GM19452 (cell line): Measurements from ENCODE around the gene PKN3.
A peak's percentile ranks its signal among the peaks of the same experiment; 100 is the strongest.

ENCODE experiments used
- ATAC-seq: cut with Tn5 transposase; IDR thresholded peaks from one replicate; pipeline ENCODE4 v1.9.1; 2021; ENCODE audit not compliant: unreplicated experiment

The PKN3 gene

GRCh38 chr9:128715436-128715750 lies 13.1 kb downstream of the PKN3 start:
- ATAC-seq, result no peak

- ATAC-seq, result no peak
Observed at GRCh38 chr9:128716581-128717254, 14.4 kb downstream of the PKN3 start.

GRCh38 chr9:128718047-128718446 lies 15.7 kb downstream of the PKN3 start:
- no peak for ATAC-seq

GRCh38 chr9:128718475-128718874 lies 16.2 kb downstream of the PKN3 start:
- ATAC-seq, result no peak

GRCh38 chr9:128719919-128720605 lies 17.8 kb downstream of the PKN3 start:
- no peak for ATAC-seq

- no peak for ATAC-seq
Observed at GRCh38 chr9:128720841-128721486, 18.7 kb downstream of the PKN3 start.

GRCh38 chr9:128721487-128722010 lies 19.2 kb downstream of the PKN3 start:
- no peak for ATAC-seq

GRCh38 chr9:128722380-128723351 lies 20.4 kb downstream of the PKN3 start:
- no peak for ATAC-seq

GRCh38 chr9:128723352-128723865 lies 21.1 kb downstream of the PKN3 start:
- ATAC-seq, result no peak

GRCh38 chr9:128723866-128724743 lies 21.8 kb downstream of the PKN3 start, which contains the start of gene ZDHHC12:
ZDHHC12 (minus strand) TSS chr9:128724127; CDS start chr9:128724093, 34 bp downstream.
- ATAC-seq, result peak; percentile 91

GRCh38 chr9:128724744-128725211 lies 22.5 kb downstream of the PKN3 start:
- no peak for ATAC-seq

GRCh38 chr9:128727640-128728248 lies 25.4 kb downstream of the PKN3 start:
- no peak for ATAC-seq

GRCh38 chr9:128728298-128728697 lies 26.0 kb downstream of the PKN3 start:
- no peak for ATAC-seq

GRCh38 chr9:128729302-128729701 lies 27.0 kb downstream of the PKN3 start:
- no peak for ATAC-seq

- ATAC-seq, result no peak
Observed at GRCh38 chr9:128729766-128730517, 27.6 kb downstream of the PKN3 start.

GRCh38 chr9:128731093-128731492 lies 28.8 kb downstream of the PKN3 start:
- no peak for ATAC-seq

- ATAC-seq, result no peak
Observed at GRCh38 chr9:128731691-128732090, 29.4 kb downstream of the PKN3 start.

- no peak for ATAC-seq
Observed at GRCh38 chr9:128732576-128732975, 30.3 kb downstream of the PKN3 start.
